ENCODE results near the gene RAE1. TPM values are rescaled to one million over a fixed set of nuclear protein-coding genes. Genes with fewer than 3 reads are reported as not detected.

The RAE1 gene
- total and polyA plus RNA-seq, 2 experiments from 2014 or later, result 35.4 to 43.3 TPM

DNA sequence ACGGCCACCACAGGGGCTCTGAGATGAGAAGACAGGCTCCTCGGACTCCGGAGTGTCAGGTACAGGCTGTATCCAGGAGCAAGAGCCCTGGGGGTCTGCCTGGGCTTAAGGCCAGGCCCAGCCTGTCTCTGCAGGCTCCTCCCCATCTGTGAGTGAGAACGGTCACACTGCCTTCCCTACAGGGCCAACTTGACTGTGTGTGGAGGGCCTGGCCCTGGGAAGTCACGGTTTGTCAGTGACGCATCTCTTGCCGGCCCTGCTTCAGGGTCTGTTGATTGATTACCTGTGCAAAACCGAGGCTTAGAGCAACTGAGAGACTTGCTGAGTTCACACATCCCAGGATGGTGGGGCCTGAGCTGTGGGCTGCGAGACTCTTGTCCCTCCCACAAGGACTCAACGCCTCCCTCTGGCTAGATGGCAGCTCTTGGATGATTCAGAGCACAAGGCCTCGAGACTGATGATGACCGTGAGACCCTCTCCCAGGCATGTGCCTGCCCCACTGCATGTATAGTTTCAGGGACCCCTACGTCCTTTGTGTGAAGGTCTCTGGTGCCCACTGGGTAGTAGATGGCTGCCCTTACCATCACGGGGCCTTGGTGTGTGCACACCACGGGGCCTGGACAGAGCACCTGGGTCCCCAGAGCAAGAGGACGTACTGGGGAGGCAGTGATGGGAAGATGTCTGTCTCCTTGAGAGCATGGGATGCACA lies 46.1 kb downstream of the RAE1 start:
- no peak for DNase-seq (ENCODE audit: low spot score)
- Mint-ChIP-seq H3K36me3 (ENCODE audit: low read depth) (peaks cover 70% of the 10 kb centered on the region), H3K4me3 (no peak overlapping the region), H3K4me1 (peaks cover 36% of the 10 kb centered on the region), H3K9me3 (no peaks in the 10 kb centered on the region), H3K27me3 (ENCODE audit: insufficient read depth, low read depth, poor library complexity) (peaks cover 7% of the 10 kb centered on the region), H3K27ac (no peak overlapping the region)
- Histone ChIP-seq H2AFZ (no peak overlapping the region), H3K27me3 (ENCODE audit: insufficient read depth) (no peaks in the 10 kb centered on the region), H3K4me3 (no peak overlapping the region), H3K79me2 (replicated peaks; ENCODE audit: insufficient read depth) (peaks cover 94% of the 10 kb centered on the region), H3K9me2 (ENCODE audit: insufficient read depth) (no peaks in the 10 kb centered on the region), H3K27ac (ENCODE audit: low read depth) (no peak overlapping the region), H3K4me1 (ENCODE audit: insufficient read depth) (no peaks in the 10 kb centered on the region; the same call in 1 of the 2 replicates), H3K36me3 (ENCODE audit: insufficient read depth) (peaks cover 10% of the 10 kb centered on the region; the same call in 1 of the 2 replicates), H3F3A (replicated peaks; ENCODE audit: low read depth) (no peaks in the 10 kb centered on the region), H3K4me2 (no peak overlapping the region), H4K20me1 (replicated peaks; ENCODE audit: insufficient read depth) (peaks cover 26% of the 10 kb centered on the region)
- no peak for ATAC-seq
- TF ChIP-seq EZH2phosphoT487 (IDR thresholded peaks at IDR 0.05; ENCODE audit: unreplicated experiment) (no peak), EZH2 (IDR thresholded peaks at IDR 0.05; ENCODE audit: low read depth, unreplicated experiment) (no peak), CREB1 (CRISPR knock-in tag; IDR thresholded peaks at IDR 0.05; ENCODE audit: low read depth) (no peak), STAT1 (IDR thresholded peaks at IDR 0.05; ENCODE audit: unreplicated experiment) (no peak), POLR2AphosphoS5 (IDR thresholded peaks at IDR 0.05; ENCODE audit: low read depth) (no peak; the same call in 1 of the 2 replicates), ZNF331 (CRISPR knock-in tag; IDR thresholded peaks at IDR 0.05; ENCODE audit: low read depth) (no peak), JUNB (IDR thresholded peaks at IDR 0.05; ENCODE audit: unreplicated experiment) (no peak), NANOG (IDR thresholded peaks at IDR 0.05; ENCODE audit: borderline replicate concordance) (no peak), ZNF114 (CRISPR knock-in tag; IDR thresholded peaks at IDR 0.05) (no peak)
- TF ChIP-seq, protein P1, sequence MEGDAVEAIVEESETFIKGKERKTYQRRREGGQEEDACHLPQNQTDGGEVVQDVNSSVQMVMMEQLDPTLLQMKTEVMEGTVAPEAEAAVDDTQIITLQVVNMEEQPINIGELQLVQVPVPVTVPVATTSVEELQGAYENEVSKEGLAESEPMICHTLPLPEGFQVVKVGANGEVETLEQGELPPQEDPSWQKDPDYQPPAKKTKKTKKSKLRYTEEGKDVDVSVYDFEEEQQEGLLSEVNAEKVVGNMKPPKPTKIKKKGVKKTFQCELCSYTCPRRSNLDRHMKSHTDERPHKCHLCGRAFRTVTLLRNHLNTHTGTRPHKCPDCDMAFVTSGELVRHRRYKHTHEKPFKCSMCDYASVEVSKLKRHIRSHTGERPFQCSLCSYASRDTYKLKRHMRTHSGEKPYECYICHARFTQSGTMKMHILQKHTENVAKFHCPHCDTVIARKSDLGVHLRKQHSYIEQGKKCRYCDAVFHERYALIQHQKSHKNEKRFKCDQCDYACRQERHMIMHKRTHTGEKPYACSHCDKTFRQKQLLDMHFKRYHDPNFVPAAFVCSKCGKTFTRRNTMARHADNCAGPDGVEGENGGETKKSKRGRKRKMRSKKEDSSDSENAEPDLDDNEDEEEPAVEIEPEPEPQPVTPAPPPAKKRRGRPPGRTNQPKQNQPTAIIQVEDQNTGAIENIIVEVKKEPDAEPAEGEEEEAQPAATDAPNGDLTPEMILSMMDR (conservative IDR thresholded peaks at IDR 0.05; ENCODE audit: low read depth in 2 of 2), result no peak
- TF ChIP-seq, protein P2, sequence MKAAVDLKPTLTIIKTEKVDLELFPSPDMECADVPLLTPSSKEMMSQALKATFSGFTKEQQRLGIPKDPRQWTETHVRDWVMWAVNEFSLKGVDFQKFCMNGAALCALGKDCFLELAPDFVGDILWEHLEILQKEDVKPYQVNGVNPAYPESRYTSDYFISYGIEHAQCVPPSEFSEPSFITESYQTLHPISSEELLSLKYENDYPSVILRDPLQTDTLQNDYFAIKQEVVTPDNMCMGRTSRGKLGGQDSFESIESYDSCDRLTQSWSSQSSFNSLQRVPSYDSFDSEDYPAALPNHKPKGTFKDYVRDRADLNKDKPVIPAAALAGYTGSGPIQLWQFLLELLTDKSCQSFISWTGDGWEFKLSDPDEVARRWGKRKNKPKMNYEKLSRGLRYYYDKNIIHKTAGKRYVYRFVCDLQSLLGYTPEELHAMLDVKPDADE (IDR thresholded peaks at IDR 0.05), result no peak
- TF ChIP-seq, protein P3, sequence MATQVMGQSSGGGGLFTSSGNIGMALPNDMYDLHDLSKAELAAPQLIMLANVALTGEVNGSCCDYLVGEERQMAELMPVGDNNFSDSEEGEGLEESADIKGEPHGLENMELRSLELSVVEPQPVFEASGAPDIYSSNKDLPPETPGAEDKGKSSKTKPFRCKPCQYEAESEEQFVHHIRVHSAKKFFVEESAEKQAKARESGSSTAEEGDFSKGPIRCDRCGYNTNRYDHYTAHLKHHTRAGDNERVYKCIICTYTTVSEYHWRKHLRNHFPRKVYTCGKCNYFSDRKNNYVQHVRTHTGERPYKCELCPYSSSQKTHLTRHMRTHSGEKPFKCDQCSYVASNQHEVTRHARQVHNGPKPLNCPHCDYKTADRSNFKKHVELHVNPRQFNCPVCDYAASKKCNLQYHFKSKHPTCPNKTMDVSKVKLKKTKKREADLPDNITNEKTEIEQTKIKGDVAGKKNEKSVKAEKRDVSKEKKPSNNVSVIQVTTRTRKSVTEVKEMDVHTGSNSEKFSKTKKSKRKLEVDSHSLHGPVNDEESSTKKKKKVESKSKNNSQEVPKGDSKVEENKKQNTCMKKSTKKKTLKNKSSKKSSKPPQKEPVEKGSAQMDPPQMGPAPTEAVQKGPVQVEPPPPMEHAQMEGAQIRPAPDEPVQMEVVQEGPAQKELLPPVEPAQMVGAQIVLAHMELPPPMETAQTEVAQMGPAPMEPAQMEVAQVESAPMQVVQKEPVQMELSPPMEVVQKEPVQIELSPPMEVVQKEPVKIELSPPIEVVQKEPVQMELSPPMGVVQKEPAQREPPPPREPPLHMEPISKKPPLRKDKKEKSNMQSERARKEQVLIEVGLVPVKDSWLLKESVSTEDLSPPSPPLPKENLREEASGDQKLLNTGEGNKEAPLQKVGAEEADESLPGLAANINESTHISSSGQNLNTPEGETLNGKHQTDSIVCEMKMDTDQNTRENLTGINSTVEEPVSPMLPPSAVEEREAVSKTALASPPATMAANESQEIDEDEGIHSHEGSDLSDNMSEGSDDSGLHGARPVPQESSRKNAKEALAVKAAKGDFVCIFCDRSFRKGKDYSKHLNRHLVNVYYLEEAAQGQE (IDR thresholded peaks at IDR 0.05; ENCODE audit: unreplicated experiment), result no peak
- TF ChIP-seq, protein P4, sequence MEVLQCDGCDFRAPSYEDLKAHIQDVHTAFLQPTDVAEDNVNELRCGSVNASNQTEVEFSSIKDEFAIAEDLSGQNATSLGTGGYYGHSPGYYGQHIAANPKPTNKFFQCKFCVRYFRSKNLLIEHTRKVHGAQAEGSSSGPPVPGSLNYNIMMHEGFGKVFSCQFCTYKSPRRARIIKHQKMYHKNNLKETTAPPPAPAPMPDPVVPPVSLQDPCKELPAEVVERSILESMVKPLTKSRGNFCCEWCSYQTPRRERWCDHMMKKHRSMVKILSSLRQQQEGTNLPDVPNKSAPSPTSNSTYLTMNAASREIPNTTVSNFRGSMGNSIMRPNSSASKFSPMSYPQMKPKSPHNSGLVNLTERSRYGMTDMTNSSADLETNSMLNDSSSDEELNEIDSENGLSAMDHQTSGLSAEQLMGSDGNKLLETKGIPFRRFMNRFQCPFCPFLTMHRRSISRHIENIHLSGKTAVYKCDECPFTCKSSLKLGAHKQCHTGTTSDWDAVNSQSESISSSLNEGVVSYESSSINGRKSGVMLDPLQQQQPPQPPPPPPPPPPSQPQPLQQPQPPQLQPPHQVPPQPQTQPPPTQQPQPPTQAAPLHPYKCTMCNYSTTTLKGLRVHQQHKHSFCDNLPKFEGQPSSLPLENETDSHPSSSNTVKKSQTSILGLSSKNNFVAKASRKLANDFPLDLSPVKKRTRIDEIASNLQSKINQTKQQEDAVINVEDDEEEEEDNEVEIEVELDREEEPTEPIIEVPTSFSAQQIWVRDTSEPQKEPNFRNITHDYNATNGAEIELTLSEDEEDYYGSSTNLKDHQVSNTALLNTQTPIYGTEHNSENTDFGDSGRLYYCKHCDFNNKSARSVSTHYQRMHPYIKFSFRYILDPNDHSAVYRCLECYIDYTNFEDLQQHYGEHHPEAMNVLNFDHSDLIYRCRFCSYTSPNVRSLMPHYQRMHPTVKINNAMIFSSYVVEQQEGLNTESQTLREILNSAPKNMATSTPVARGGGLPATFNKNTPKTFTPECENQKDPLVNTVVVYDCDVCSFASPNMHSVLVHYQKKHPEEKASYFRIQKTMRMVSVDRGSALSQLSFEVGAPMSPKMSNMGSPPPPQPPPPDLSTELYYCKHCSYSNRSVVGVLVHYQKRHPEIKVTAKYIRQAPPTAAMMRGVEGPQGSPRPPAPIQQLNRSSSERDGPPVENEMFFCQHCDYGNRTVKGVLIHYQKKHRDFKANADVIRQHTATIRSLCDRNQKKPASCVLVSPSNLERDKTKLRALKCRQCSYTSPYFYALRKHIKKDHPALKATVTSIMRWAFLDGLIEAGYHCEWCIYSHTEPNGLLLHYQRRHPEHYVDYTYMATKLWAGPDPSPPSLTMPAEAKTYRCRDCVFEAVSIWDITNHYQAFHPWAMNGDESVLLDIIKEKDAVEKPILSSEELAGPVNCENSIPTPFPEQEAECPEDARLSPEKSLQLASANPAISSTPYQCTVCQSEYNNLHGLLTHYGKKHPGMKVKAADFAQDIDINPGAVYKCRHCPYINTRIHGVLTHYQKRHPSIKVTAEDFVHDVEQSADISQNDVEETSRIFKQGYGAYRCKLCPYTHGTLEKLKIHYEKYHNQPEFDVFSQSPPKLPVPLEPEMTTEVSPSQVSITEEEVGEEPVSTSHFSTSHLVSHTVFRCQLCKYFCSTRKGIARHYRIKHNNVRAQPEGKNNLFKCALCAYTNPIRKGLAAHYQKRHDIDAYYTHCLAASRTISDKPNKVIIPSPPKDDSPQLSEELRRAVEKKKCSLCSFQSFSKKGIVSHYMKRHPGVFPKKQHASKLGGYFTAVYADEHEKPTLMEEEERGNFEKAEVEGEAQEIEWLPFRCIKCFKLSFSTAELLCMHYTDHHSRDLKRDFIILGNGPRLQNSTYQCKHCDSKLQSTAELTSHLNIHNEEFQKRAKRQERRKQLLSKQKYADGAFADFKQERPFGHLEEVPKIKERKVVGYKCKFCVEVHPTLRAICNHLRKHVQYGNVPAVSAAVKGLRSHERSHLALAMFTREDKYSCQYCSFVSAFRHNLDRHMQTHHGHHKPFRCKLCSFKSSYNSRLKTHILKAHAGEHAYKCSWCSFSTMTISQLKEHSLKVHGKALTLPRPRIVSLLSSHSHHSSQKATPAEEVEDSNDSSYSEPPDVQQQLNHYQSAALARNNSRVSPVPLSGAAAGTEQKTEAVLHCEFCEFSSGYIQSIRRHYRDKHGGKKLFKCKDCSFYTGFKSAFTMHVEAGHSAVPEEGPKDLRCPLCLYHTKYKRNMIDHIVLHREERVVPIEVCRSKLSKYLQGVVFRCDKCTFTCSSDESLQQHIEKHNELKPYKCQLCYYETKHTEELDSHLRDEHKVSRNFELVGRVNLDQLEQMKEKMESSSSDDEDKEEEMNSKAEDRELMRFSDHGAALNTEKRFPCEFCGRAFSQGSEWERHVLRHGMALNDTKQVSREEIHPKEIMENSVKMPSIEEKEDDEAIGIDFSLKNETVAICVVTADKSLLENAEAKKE (CRISPR knock-in tag; IDR thresholded peaks at IDR 0.05), result no peak
